ENCODE results near the gene LEFTY1.

Gene LEFTY1

DNA sequence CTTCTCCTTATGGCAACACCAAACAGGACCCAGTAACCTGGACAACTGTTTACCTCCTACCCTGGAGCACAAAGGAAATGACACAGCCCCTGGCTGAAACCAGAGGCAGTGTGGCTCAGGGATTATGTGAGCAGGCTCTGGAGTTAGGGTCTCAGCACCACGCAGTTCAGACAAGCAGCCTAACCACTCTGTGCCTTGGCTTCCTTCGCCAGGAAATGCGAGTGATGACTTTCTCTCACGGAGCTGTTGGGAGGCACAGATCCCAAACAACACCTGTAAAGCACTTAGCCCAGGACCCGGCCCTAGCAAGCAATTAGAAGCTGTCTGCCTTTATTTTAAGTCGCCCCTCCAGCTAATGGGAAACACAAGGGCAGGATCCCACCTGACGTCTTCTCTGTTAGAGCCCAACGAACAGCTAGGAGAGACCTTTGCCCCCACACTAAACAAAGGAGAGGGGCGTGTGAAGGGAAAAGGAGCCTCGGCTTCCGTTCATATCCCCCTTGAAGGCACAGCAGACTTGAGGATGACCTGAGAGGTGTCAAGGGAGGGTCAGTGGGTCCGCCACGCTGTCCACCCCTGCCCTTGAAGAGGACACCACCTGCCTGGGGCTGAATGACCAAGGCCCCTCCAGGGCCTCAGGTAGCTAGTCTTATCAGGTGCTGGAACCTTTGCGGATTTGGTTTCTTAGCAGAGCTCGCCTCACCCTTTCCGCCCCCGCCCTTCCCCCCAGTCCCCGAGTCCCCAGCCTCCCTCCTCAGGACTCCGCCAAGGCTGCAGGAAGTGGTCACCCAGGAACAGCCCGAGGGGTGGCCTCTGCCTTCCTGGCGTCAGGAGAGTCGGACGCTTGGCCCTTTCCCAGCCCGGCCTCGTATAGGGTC is 7.6 kb downstream of the LEFTY1 start:
- Histone ChIP-seq H3K4me1 (ENCODE audit: control insufficient read depth in 5 of 5, insufficient read depth in 5 of 5, low read length in 5 of 5) (peaks cover 23 to 61% (median 55%) of the 10 kb centered on the region in 5 donors), H3K36me3 (ENCODE audit: control insufficient read depth in 5 of 5, insufficient read depth in 5 of 5, low read length in 5 of 5) (peaks cover 0 to 11% (median 7%) of the 10 kb centered on the region in 5 donors), H3K27me3 (ENCODE audit: control insufficient read depth in 5 of 5, insufficient read depth in 4 of 5, low read length in 5 of 5) (no peaks in the 10 kb centered on the region), H3K9me3 (ENCODE audit: control insufficient read depth in 5 of 5, low read length in 5 of 5) (no peaks in the 10 kb centered on the region), H3K9ac (ENCODE audit: low read length in 5 of 5) (peak overlapping the region; percentile 64 to 98 (median 91)), H3K27ac (ENCODE audit: low read depth, low read length) (peak overlapping the region; percentile 78), H3K4me3 (ENCODE audit: low read depth in 1 of 5, low read length in 5 of 5) (peak overlapping the region; percentile 89 to 96 (median 93))

DNA sequence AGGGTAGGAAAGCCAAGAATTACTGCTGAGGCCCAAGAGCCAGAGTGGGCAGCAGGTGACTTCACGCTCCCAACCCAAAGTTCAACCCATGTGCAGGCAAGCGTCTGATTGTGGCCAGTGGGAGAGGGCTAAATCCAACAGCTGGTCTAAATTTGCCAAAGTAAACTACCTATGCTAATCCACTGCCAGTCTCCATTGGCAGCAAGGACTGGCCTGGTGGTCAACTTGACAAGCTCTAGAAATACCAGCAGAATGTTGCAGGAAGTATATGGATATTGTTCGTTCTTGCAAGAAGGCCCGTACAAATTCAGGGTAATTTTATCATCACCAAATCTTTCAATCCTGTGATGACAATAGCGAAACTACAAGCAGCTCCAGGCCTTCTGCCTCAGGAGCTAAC is 8.3 kb downstream of the LEFTY1 start:
- Histone ChIP-seq H3K9me3 (ENCODE audit: control insufficient read depth in 5 of 5, low read length in 5 of 5) (no peaks in the 10 kb centered on the region), H3K4me3 (ENCODE audit: low read depth in 1 of 5, low read length in 5 of 5) (peak overlapping the region; percentile 89 to 96 (median 93)), H3K4me1 (ENCODE audit: control insufficient read depth in 5 of 5, insufficient read depth in 5 of 5, low read length in 5 of 5) (peaks cover 23 to 61% (median 55%) of the 10 kb centered on the region in 5 donors), H3K9ac (ENCODE audit: low read length in 5 of 5) (peak overlapping the region; percentile 1 to 98 (median 64)), H3K27me3 (ENCODE audit: control insufficient read depth in 5 of 5, insufficient read depth in 4 of 5, low read length in 5 of 5) (no peaks in the 10 kb centered on the region), H3K27ac (ENCODE audit: low read depth, low read length) (peak overlapping the region; percentile 78), H3K36me3 (ENCODE audit: control insufficient read depth in 5 of 5, insufficient read depth in 5 of 5, low read length in 5 of 5) (peaks cover 0 to 15% (median 12%) of the 10 kb centered on the region in 5 donors)

DNA sequence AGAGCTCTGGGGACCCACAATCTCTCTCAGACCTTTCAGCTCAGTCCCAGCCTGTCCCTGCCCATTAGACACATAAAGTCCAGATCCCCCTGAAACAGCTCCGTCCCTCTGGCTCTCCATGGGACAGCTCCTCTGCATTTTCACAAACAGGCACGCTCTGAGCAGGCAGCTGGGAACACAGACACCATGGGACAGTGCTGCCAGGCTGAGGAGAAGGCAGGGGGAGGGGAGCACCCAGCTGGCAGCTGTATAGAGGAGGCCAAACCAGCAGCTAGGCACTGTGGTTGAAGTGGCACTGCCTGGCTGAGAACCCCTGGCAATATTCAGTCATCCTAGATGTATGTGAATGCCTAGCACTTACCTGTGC is 8.7 kb downstream of the LEFTY1 start:
- peak overlapping the region in 3 of 5 donors; percentile 89 to 96 (median 93) for H3K4me3 ChIP-seq (ENCODE audit: low read depth in 1 of 5, low read length in 5 of 5)

GRCh38 chr1:225879521-225880221 is 9.3 kb downstream of the LEFTY1 start:
- H3K27ac ChIP-seq (ENCODE audit: low read depth, low read length): peak overlapping the region; percentile 57
- H3K9ac ChIP-seq (ENCODE audit: low read length in 5 of 5): peak overlapping the region in 3 of 5 donors; percentile 1 to 98 (median 29)
- peak overlapping the region in 2 of 5 donors; percentile 19 to 89 for H3K4me3 ChIP-seq (ENCODE audit: low read depth in 1 of 5, low read length in 5 of 5)
- no peaks in the 10 kb centered on the region for H3K9me3 ChIP-seq (ENCODE audit: control insufficient read depth in 5 of 5, low read length in 5 of 5)
- peaks cover 0 to 24% (median 19%) of the 10 kb centered on the region in 5 donors for H3K36me3 ChIP-seq (ENCODE audit: control insufficient read depth in 5 of 5, insufficient read depth in 5 of 5, low read length in 5 of 5)
- H3K27me3 ChIP-seq (ENCODE audit: control insufficient read depth in 5 of 5, insufficient read depth in 4 of 5, low read length in 5 of 5): no peaks in the 10 kb centered on the region
- H3K4me1 ChIP-seq (ENCODE audit: control insufficient read depth in 5 of 5, insufficient read depth in 5 of 5, low read length in 5 of 5): peaks cover 23 to 61% (median 55%) of the 10 kb centered on the region in 5 donors

More for the DNA sequence above, 8.7 kb downstream of the LEFTY1 start:
- peak overlapping the region in 3 of 5 donors; percentile 1 to 98 (median 29) for H3K9ac ChIP-seq (ENCODE audit: low read length in 5 of 5)
- H3K36me3 ChIP-seq (ENCODE audit: control insufficient read depth in 5 of 5, insufficient read depth in 5 of 5, low read length in 5 of 5): peaks cover 0 to 20% (median 16%) of the 10 kb centered on the region in 5 donors
- no peaks in the 10 kb centered on the region for H3K9me3 ChIP-seq (ENCODE audit: control insufficient read depth in 5 of 5, low read length in 5 of 5)
- H3K27me3 ChIP-seq (ENCODE audit: control insufficient read depth in 5 of 5, insufficient read depth in 4 of 5, low read length in 5 of 5): no peaks in the 10 kb centered on the region
- peak overlapping the region; percentile 57 for H3K27ac ChIP-seq (ENCODE audit: low read depth, low read length)
- H3K4me1 ChIP-seq (ENCODE audit: control insufficient read depth in 5 of 5, insufficient read depth in 5 of 5, low read length in 5 of 5): peaks cover 23 to 61% (median 55%) of the 10 kb centered on the region in 5 donors

DNA sequence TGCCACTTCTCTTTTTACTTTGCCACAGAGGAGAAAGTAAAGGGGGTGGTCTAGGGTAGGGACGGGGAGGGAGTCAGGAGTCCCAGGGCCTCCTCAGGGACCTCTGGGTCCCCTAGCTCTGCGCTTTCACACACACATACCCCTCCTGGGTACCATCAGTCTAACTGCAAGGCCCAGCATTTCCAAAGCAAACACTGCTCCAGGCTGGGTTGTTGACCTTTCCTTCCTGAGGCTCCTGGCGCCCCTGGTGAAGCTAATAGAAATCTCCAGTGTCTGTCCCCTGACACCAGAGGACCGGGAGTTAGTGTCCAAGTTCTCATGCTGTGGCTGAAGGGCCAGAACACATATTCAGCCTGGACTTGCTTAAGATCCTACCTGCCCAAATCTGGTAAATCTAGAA is 10.7 kb downstream of the LEFTY1 start:
- Histone ChIP-seq H3K36me3 (ENCODE audit: control insufficient read depth in 5 of 5, insufficient read depth in 5 of 5, low read length in 5 of 5) (peaks cover 0 to 37% (median 32%) of the 10 kb centered on the region in 5 donors), H3K4me3 (ENCODE audit: low read depth in 1 of 5, low read length in 5 of 5) (no peak overlapping the region), H3K27ac (ENCODE audit: low read depth, low read length) (peak overlapping the region; percentile 57), H3K27me3 (ENCODE audit: control insufficient read depth in 5 of 5, insufficient read depth in 4 of 5, low read length in 5 of 5) (no peaks in the 10 kb centered on the region), H3K9me3 (ENCODE audit: control insufficient read depth in 5 of 5, low read length in 5 of 5) (no peaks in the 10 kb centered on the region), H3K9ac (ENCODE audit: low read length in 5 of 5) (no peak overlapping the region), H3K4me1 (ENCODE audit: control insufficient read depth in 5 of 5, insufficient read depth in 5 of 5, low read length in 5 of 5) (peaks cover 23 to 59% (median 54%) of the 10 kb centered on the region in 5 donors)

DNA sequence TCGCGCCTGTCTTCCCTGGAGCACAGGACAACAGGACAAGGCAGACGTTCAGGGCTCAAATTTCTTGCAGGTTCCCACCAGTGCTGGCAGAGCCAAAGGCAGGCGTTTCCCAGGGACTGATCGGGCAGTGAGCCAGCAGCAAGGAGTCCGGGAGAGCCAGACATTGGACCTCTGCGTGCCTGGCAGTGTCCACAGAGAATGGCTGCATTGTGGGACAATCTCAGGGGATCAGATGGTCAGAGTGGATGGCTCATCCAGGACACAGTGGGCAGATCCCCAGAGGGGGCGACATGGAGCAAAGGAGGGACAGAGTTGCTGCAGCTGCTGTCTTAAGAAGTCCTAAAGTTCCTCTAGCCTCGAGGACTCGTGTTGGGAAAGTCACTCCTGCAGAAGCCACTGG is 11.4 kb downstream of the LEFTY1 start:
- Histone ChIP-seq H3K27me3 (ENCODE audit: control insufficient read depth in 5 of 5, insufficient read depth in 4 of 5, low read length in 5 of 5) (no peaks in the 10 kb centered on the region), H3K36me3 (ENCODE audit: control insufficient read depth in 5 of 5, insufficient read depth in 5 of 5, low read length in 5 of 5) (peaks cover 0 to 44% (median 36%) of the 10 kb centered on the region in 5 donors), H3K4me3 (ENCODE audit: low read depth in 1 of 5, low read length in 5 of 5) (no peak overlapping the region), H3K27ac (ENCODE audit: low read depth, low read length) (peak overlapping the region; percentile 57), H3K4me1 (ENCODE audit: control insufficient read depth in 5 of 5, insufficient read depth in 5 of 5, low read length in 5 of 5) (peaks cover 23 to 52% (median 49%) of the 10 kb centered on the region in 5 donors), H3K9ac (ENCODE audit: low read length in 5 of 5) (peak overlapping the region in 1 of 5 donors; percentile 44), H3K9me3 (ENCODE audit: control insufficient read depth in 5 of 5, low read length in 5 of 5) (no peaks in the 10 kb centered on the region)

DNA sequence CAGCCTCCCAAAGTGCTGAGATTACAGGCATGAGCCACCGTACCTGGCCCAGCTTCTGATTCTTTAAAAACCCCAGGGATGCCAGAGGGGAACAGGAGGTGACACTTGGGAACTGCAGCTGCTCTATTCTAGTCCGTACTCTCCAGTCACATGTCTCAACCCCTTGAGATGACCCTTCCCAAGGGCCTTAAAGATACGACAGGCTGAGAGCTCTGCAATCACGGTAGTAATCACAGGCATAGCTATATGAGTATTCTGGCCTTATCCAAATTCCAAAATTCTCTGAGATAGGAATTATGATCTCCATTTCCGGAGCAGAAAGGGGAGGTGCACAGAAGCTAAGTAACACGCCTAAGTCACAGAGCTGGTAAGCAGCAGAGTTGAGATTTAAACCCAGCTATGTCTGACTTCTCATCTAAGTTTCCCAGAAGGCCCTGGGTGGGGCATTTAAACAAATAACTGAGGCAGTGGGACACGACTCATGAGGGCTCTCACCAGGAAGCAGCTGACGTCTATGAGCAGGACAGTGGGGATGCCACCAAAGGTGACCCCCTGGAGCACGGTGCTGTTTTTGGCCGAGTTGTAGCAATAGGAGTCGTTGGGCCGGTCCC is 11.9 kb downstream of the LEFTY1 start:
- H3K27me3 ChIP-seq (ENCODE audit: control insufficient read depth in 5 of 5, insufficient read depth in 4 of 5, low read length in 5 of 5): no peaks in the 10 kb centered on the region
- H3K27ac ChIP-seq (ENCODE audit: low read depth, low read length): no peak overlapping the region
- H3K4me3 ChIP-seq (ENCODE audit: low read depth in 1 of 5, low read length in 5 of 5): no peak overlapping the region
- peaks cover 23 to 52% (median 48%) of the 10 kb centered on the region in 5 donors for H3K4me1 ChIP-seq (ENCODE audit: control insufficient read depth in 5 of 5, insufficient read depth in 5 of 5, low read length in 5 of 5)
- peaks cover 4 to 50% (median 38%) of the 10 kb centered on the region in 5 donors for H3K36me3 ChIP-seq (ENCODE audit: control insufficient read depth in 5 of 5, insufficient read depth in 5 of 5, low read length in 5 of 5)
- H3K9ac ChIP-seq (ENCODE audit: low read length in 5 of 5): peak overlapping the region in 1 of 5 donors; percentile 44
- H3K9me3 ChIP-seq (ENCODE audit: control insufficient read depth in 5 of 5, low read length in 5 of 5): no peaks in the 10 kb centered on the region

GRCh38 chr1:225875044-225875815 is 13.7 kb downstream of the LEFTY1 start:
- Histone ChIP-seq H3K27ac (ENCODE audit: low read depth, low read length) (no peak overlapping the region), H3K9ac (ENCODE audit: low read length in 5 of 5) (no peak overlapping the region), H3K4me1 (ENCODE audit: control insufficient read depth in 5 of 5, insufficient read depth in 5 of 5, low read length in 5 of 5) (peaks cover 16 to 35% (median 31%) of the 10 kb centered on the region in 5 donors), H3K36me3 (ENCODE audit: control insufficient read depth in 5 of 5, insufficient read depth in 5 of 5, low read length in 5 of 5) (peaks cover 4 to 67% (median 51%) of the 10 kb centered on the region in 5 donors), H3K9me3 (ENCODE audit: control insufficient read depth in 5 of 5, low read length in 5 of 5) (no peaks in the 10 kb centered on the region), H3K27me3 (ENCODE audit: control insufficient read depth in 5 of 5, insufficient read depth in 4 of 5, low read length in 5 of 5) (no peaks in the 10 kb centered on the region), H3K4me3 (ENCODE audit: low read depth in 1 of 5, low read length in 5 of 5) (no peak overlapping the region)

DNA sequence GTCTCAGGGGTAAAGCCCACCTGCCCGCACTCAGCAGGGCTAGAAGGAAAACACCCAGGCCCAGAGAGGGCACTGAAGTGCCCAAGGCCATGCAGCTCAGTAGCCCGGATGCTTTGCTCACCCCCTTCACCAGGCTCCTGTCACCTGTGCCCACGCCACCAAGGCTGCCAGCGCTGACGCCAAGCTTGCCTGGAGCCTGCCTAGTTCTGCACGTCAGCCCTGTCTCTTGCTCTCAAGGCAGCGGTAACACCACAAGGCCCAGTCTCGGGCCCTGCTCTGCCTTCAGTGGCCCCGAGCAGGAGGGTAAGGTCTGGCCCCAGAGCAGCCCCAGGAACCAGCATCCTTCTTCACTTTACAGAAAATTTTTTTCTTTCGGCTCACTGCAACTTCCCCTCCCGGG is 14.5 kb downstream of the LEFTY1 start:
- Histone ChIP-seq H3K27me3 (ENCODE audit: control insufficient read depth in 5 of 5, insufficient read depth in 4 of 5, low read length in 5 of 5) (no peaks in the 10 kb centered on the region), H3K27ac (ENCODE audit: low read depth, low read length) (no peak overlapping the region), H3K4me3 (ENCODE audit: low read depth in 1 of 5, low read length in 5 of 5) (no peak overlapping the region), H3K9ac (ENCODE audit: low read length in 5 of 5) (no peak overlapping the region), H3K4me1 (ENCODE audit: control insufficient read depth in 5 of 5, insufficient read depth in 5 of 5, low read length in 5 of 5) (peaks cover 15 to 27% (median 23%) of the 10 kb centered on the region in 5 donors), H3K36me3 (ENCODE audit: control insufficient read depth in 5 of 5, insufficient read depth in 5 of 5, low read length in 5 of 5) (peaks cover 4 to 75% (median 56%) of the 10 kb centered on the region in 5 donors), H3K9me3 (ENCODE audit: control insufficient read depth in 5 of 5, low read length in 5 of 5) (no peaks in the 10 kb centered on the region)
